Epithelial cell of proximal tubule (primary cell): Measurements from ENCODE around the gene TBXA2R. TPM values are rescaled to one million over a fixed set of nuclear protein-coding genes. Genes with fewer than 3 reads are reported as not detected.
"Not testable (repeated sequence)": the region's sequence is repeated elsewhere in the genome, so short reads cannot be mapped to it uniquely, and the experiment has no call there.

Experiments
- DNase-seq: peaks from one replicate; pipeline ENCODE4 v3.0.0-alpha.2; 2011; ENCODE audit warnings: low read depth
- H3K4me3 ChIP-seq: 2 replicates; pipeline ENCODE4 v1.5.1; 2011; ENCODE audit warnings: low read depth, mild to moderate bottlenecking, low read length
- CTCF ChIP-seq: conservative IDR thresholded peaks from 2 replicates; pipeline ENCODE4 v1.5.1; 2012; ENCODE audit warnings: low read depth, mild to moderate bottlenecking, low read length
- total RNA-seq: library from RNA; depleted of rRNA; stranded (reverse); fragments of >200 nt; gene quantifications from 2 replicates; pipeline ENCODE4 v1.2.3, GENCODE V29; 2015

The TBXA2R gene
- total RNA-seq, 1 donor from 2014 or later, result 0.17 TPM

GRCh38 chr19:3585301-3586126 is 21.2 kb downstream of the TBXA2R start, which contains the start of gene GIPC3:
GIPC3 (plus strand) TSS chr19:3585478; CDS start chr19:3585598, 120 bp downstream.
- DNase-seq, result no peak
- no peak within 1 kb of the TSS for H3K4me3 ChIP-seq
- no peak for TF ChIP-seq CTCF

GRCh38 chr19:3584036-3584802 is 22.5 kb downstream of the TBXA2R start:
- H3K4me3 ChIP-seq, DNase-seq: not testable (repeated sequence)

GRCh38 chr19:3581792-3582191 is 24.9 kb downstream of the TBXA2R start:
- DNase-seq, H3K4me3 ChIP-seq: not testable (repeated sequence)

- TF ChIP-seq CTCF, result no peak
- peak; percentile 18 for DNase-seq
These were observed 26.3 kb downstream of the TBXA2R start for GRCh38 chr19:3580156-3580934.

GRCh38 chr19:3578390-3578789 is 28.3 kb downstream of the TBXA2R start:
- no peak overlapping the region for H3K4me3 ChIP-seq
- no peak for DNase-seq
- TF ChIP-seq CTCF, result no peak

More at GRCh38 chr19:3580156-3580934, 26.3 kb downstream of the TBXA2R start:
- H3K4me3 ChIP-seq, result no peak overlapping the region

- no peak for DNase-seq
- no peak overlapping the region for H3K4me3 ChIP-seq
- TF ChIP-seq CTCF, result no peak
These were observed 28.8 kb downstream of the TBXA2R start for GRCh38 chr19:3577723-3578344.

- H3K4me3 ChIP-seq, result no peak overlapping the region
- TF ChIP-seq CTCF, result no peak
- DNase-seq, result no peak
These were observed 29.8 kb downstream of the TBXA2R start for GRCh38 chr19:3576696-3577443.
